SK-MEL-5 (cell line): ENCODE measurements around the gene GABRQ. TPM values are rescaled to one million over a fixed set of nuclear protein-coding genes. Genes with fewer than 3 reads are reported as not detected.
"Not testable (repeated sequence)": the region's sequence is repeated elsewhere in the genome, so short reads cannot be mapped to it uniquely, and the experiment has no call there.

Source experiments
- DNase-seq: peaks from one replicate; pipeline ENCODE4 v3.0.0-alpha.2; 2016; ENCODE audit warnings: low read depth, low spot score
- in situ Hi-C: cut with HindIII; loops from 2 replicates; pipeline ENCODE4 v1.10.0; 2016; ENCODE audit warnings: low sequenced_read_pairs, high pct_unique_total_duplicates, low pct_unique_long_range_greater_than_20kb
- total RNA-seq: library from RNA; depleted of rRNA; stranded (reverse); fragments of >200 nt; shearing (Covaris generic); gene quantifications from 2 replicates; pipeline ENCODE4 v1.2.3, GENCODE V29; 2014; rRNA removed

The GABRQ gene
- total RNA-seq, 1 experiment from 2014 or later = not detected

DNA sequence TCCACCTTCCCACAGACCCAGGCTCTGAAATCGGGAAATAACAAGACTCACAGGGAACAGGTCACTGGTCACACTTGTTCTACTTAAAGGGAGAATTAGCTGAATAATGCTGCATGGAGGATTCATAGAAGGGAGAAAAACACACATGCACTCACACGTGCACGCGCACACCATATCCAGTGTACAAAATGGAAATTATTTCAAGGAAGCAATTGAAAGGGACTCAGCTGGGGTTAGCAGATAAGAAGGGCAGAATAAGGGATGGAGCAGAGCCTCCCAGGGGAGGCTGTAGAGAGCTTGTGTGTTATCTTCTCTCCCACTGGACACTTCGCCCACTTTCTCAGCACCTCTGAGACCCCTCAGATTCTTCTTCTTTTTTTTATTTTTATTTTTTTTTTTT is 10.3 kb downstream of the GABRQ start:
- in situ Hi-C loops = loop anchor here (25.0 kb wide), 1 partner anchor 164 kb away; no protein-coding TSS in a partner anchor
- DNase-seq = no peak

DNA sequence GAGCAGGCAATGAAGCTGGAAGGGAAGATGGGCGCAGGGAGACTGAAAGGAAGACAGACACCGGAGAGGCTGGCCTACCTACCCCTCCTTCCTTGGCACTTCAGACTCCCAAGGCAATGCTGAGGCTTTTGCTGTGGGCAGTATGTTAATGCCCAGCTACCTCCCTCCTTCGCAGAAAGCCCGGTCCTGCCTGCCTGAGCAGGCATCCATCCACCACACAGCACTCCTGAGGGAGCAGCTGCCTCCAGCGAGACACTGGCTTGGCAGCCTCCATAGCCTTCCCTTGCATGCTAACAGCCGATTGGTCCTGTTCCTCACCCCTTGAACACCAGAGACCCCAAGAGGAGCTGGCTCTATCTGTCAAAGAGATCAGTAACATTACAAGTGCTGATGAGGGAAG is 14.4 kb downstream of the GABRQ start:
- DNase-seq = no peak
- in situ Hi-C loops = no loop called here

DNA sequence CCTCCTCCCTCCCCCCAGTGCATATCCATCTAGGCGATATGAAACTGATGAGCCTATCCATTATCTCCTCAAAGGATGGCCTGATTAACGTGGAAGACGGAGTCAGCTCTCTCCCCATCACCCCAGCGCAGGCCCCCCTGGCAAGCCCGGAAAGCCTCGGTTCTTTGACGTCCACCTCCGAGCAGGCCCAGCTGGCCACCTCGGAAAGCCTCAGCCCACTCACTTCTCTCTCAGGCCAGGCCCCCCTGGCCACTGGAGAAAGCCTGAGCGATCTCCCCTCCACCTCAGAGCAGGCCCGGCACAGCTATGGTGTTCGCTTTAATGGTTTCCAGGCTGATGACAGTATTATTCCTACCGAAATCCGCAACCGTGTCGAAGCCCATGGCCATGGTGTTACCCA is 14.8 kb downstream of the GABRQ start:
- in situ Hi-C loops = no loop called here

DNA sequence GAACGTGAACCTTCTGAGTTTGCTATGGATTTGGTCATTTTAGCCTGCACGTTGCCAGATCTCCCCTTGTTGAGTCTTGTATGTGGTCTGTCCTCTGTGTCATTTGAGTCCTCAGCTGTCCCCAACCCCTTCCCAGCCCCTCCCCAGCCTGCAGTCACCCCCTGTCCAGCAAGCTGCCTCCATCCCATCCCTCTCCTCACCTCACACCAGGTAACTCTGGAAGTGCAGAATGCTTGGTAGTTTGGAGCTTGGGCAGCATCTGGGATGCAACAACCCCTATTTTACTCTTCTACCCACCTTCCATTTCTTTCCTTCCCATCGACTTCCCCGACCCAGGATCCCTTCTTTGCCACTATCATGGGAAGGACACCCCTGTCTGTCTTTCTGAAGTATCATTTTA is 18.4 kb downstream of the GABRQ start:
- in situ Hi-C loops = no loop called here
- DNase-seq = no peak

More for the DNA sequence above, 14.8 kb downstream of the GABRQ start:
- DNase-seq = no peak

DNA sequence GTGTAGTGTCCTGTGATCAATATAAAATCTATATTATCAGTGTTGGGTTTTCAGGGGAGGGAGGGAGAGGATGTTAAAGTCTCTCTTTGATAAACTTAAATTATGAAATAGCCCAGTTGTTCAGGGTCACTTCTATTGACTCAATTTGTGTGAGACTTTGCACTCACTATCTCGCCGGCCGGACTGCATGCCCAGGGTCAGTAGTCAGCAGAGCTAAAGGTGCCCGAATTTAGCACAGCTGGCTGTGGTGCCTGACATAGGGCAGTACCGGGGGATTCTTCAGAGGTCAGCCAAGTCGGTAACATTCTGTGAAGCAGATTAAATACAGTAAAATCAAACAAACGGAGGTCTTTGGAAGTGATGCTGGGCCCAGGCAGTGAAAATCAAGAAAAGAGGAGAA is 19.2 kb downstream of the GABRQ start:
- in situ Hi-C loops = no loop called here

DNA sequence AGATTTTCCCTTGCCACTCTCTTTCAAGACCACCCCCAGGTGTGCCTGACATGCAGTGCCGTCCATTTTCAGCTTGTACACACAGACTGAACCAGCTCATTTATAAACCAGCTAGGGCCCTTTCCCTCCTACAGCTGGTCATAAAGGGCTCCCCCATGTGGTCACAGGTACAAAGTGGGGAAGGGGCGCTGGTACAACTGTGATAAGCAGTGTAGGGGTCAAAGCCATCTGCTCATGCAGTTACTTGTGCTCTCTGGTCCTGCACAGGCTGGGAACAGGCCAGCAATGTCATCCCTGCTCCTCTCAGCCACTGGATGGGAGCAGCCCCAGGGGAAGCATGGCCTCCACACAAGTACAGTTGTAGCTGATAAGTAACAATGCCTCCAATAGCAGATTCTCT is 20.6 kb downstream of the GABRQ start:
- in situ Hi-C loops = no loop called here
- peak; percentile 2 for DNase-seq

More for the DNA sequence above, 19.2 kb downstream of the GABRQ start:
- no peak for DNase-seq

DNA sequence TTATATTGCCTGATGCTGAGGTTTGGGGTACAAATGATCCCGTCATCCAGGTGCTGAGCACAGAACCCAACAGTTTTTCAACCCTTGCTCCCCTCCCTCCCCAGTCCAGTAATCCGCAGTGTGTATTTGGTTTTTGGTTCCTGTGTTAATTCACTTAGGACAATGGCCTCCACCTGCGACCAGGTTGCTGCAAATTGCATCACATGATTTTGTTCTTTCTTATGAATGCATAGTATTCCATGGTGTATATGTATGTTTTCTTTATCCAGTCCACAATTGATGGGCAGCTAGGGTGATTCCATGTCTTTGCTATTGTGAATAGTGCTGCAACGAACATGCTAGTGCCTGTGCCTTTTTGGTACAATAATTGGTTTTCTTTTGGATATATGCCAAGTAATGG is 25.4 kb downstream of the GABRQ start:
- DNase-seq = no peak
- in situ Hi-C loops = no loop called here

DNA sequence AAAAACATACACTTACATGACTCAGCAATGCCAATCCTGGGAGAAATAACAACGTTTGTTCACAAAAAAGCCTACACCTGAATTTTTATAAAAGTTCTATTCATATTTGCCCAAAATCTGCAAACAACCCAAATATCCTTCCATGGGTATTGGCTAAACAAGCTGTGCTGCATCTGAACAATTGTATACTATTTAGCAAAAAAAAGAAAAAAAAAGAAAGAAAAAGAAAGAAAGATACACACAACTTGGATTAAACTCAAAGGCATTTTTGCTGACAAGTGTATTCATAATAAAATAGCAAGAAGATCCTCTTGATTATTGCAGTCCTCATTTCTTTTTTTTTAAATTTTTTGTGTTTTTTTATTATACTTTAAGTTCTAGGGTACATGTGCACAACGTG is 36.4 kb downstream of the GABRQ start:
- no peak for DNase-seq
- in situ Hi-C loops = no loop called here

DNA sequence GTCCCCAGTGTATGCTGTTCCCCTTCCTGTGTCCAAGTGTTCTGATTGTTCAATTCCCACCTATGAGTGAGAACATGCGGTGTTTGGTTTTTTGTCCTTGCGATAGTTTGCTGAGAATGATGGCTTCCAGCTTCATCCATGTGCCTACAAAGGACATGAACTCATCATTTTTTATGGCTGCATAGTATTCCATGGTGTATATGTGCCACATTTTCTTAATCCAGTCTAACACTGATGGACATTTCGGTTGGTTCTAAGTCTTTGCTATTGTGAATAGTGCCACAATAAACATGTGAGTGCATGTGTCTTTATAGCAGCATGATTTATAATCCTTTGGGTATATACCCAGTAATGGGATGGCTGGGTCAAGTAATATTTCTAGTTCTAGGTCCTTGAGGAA is 37.0 kb downstream of the GABRQ start:
- in situ Hi-C loops, DNase-seq: not testable (repeated sequence)

DNA sequence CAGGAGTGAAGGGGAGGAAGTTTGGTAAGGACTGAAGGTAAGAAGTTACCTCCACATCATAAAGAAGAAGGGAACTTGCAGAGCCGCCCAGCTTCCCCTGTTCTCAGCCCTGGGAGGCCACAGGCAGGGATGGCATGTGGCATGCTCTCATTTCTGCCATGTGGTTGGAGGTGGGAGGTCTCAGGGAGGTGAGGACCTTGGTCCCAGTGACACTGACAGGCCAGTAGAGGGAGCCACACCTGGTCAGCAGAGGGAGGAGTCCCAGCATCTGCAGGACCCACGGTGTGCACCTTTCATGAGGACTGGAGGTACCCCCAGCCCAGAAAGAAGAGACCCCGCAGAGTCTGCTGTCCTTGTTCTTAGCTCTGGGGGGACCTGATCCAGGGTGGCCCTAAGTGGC is 43.3 kb downstream of the GABRQ start:
- not testable (repeated sequence) for DNase-seq

DNA sequence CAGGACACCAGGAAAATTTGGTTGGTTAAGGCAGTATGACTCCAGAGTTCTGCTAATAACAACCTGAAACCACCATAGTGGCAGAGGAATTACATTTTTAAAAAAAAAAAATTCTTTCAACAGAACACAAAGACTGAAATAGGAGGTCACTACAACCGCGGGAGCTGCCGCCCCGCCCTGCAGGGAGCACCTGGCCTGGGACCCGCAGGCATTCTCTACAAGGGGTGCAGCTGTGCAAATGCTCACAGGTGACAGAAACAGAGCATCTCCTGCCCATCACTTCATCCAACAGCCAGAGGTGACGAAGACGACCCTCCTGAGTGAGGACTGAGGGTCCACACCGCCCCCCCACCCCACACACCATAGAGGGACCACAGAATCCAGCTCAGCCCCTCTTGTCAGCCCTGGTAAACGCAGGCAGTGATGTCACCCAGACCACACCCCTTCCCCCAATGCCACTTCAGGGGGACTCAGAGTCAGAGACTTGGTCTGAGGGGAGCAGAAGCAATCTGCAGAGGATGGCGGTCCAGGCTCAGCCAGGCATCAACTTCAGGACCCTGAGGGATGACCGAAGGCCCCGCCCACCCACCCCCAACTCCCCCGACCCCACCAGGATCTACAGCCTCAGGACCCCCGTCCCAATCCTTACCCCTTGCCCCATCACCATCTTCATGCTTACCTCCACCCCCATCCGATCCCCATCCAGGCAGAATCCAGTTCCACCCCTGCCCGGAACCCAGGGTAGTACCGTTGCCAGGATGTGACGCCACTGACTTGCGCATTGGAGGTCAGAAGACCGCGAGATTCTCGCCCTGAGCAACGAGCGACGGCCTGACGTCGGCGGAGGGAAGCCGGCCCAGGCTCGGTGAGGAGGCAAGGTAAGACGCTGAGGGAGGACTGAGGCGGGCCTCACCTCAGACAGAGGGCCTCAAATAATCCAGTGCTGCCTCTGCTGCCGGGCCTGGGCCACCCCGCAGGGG is 60.5 kb downstream of the GABRQ start, which contains the start of gene MAGEA3:
Gene MAGEA3 (plus strand): TSS at position 843 of the 980 bp plus-strand sequence. CDS start 2,039 bp downstream, outside the sequence.
- DNase-seq, in situ Hi-C loops: not testable (repeated sequence)

More for the DNA sequence above, 43.3 kb downstream of the GABRQ start:
- in situ Hi-C loops = not testable (repeated sequence)

DNA sequence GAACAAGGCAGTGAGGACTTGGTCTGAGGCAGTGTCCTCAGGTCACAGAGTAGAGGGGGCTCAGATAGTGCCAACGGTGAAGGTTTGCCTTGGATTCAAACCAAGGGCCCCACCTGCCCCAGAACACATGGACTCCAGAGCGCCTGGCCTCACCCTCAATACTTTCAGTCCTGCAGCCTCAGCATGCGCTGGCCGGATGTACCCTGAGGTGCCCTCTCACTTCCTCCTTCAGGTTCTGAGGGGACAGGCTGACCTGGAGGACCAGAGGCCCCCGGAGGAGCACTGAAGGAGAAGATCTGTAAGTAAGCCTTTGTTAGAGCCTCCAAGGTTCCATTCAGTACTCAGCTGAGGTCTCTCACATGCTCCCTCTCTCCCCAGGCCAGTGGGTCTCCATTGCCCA is 62.7 kb downstream of the GABRQ start:
- DNase-seq, in situ Hi-C loops: not testable (repeated sequence)

DNA sequence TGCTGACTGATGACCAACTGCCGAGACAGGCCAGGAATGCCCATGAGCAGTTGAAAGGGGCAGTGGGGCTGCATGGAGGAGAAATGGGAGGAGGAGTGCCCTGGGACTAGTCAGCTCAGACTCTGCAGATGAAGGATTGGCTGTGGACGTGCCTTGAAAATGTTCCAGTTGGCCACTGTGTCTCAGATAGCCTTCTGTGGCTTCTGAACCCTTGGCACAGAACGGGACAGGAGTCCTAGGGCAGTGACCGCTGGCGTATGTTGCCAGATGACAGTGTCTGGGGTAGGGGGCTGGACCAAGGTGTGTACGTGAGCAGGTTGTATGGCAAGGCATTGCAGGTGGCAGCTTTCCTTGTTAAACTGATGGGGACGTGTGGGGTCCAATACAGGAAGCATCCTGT is 68.8 kb downstream of the GABRQ start:
- in situ Hi-C loops, DNase-seq: not testable (repeated sequence)

Other genes starting within 250 kb of the GABRQ start
- gene GABRA3, start 186.6 kb upstream of the GABRQ start, total RNA-seq = 1.6 and 3.3 TPM in 2 replicates
- 252 TPM in 2 replicates for gene MAGEA3, start 60.9 kb downstream of the GABRQ start, total RNA-seq
- gene CSAG2, start 71.4 kb downstream of the GABRQ start, total RNA-seq = 1.1 TPM in 1 of 2 replicates, not detected in the other
- gene MAGEA2B, start 76.7 kb downstream of the GABRQ start, total RNA-seq = 16.7 and 21.8 TPM in 2 replicates
- 71.2 and 82.0 TPM in 2 replicates for gene CSAG1, start 95.8 kb downstream of the GABRQ start, total RNA-seq
- gene MAGEA12, start 95.9 kb downstream of the GABRQ start, total RNA-seq = 133 and 153 TPM in 2 replicates
- gene MAGEA2, start 115.9 kb downstream of the GABRQ start, total RNA-seq = 67.5 and 73.1 TPM in 2 replicates
- gene CSAG3, start 121.3 kb downstream of the GABRQ start, total RNA-seq = 7.6 and 8.9 TPM in 2 replicates
- 187 and 193 TPM in 2 replicates for gene MAGEA6, start 131.8 kb downstream of the GABRQ start, total RNA-seq
- gene CETN2, start 192.9 kb downstream of the GABRQ start, total RNA-seq = 26.8 and 30.8 TPM in 2 replicates
- 15.1 and 17.9 TPM in 2 replicates for gene NSDHL, start 193.2 kb downstream of the GABRQ start, total RNA-seq